A549 (cell line): ENCODE measurements around the gene AIG1. TPM values are rescaled to one million over a fixed set of nuclear protein-coding genes. Genes with fewer than 3 reads are reported as not detected.

Experiments used
- ATAC-seq, 2 experiments: fragments of 200-7000 bp in 1 of 2; fragments of >200 bp in 1 of 2; cut with Nextera tagmentation in 1 of 2; cut with Tn5 transposase in 1 of 2; 3 replicates each; pipeline versions ENCODE4 v1.8.0 to v1.9.1; 2018 to 2020; ENCODE audit warnings: mild to moderate bottlenecking in 1 of 2, moderate library complexity in 1 of 2
- CTCF ChIA-PET: fragments of 300-600 bp; sonication (Branson Sonifier 250); formaldehyde crosslinking; extraction: SDS; loops from one replicate; lab custom pipeline; 2021; ENCODE audit warnings: antibody characterized with exemption, inconsistent platforms; lab: Yijun Ruan, JAX
- POLR2A ChIA-PET: fragments of 350-600 bp; formaldehyde crosslinking; extraction: SDS; loops from one replicate; lab custom pipeline; 2021; ENCODE audit warnings: antibody characterized with exemption, inconsistent platforms; lab: Yijun Ruan, JAX
- DNase-seq, 2 experiments: peaks; one replicate each; pipeline versions ENCODE4 v3.0.0 to v3.0.0-alpha.2; 2011 to 2016; ENCODE audit warnings: low read depth in 1 of 2, low spot score in 1 of 2
- FAIRE-seq: peaks from 2 replicates; lab custom pipeline; 2011; peaks lifted over from hg19 to GRCh38; lab: Jason Lieb, UNC
- H3K27ac ChIP-seq, 2 experiments: fragments of >200 bp; sonication (Bioruptor Twin); formaldehyde crosslinking; 3 replicates each; pipeline ENCODE4 v1.5.1; 2016 to 2017
- H3K4me1 ChIP-seq: fragments of >200 bp; sonication (Bioruptor Twin); formaldehyde crosslinking; 3 replicates; pipeline ENCODE4 v1.6.1; 2016
- H3K4me2 ChIP-seq: fragments of >200 bp; sonication (Bioruptor Twin); formaldehyde crosslinking; 3 replicates; pipeline ENCODE4 v1.6.1; 2016
- H3K4me3 ChIP-seq: fragments of >200 bp; sonication (Bioruptor Twin); formaldehyde crosslinking; 3 replicates; pipeline ENCODE4 v1.5.1; 2016
- H3K9me3 ChIP-seq: fragments of >200 bp; sonication (Bioruptor Twin); formaldehyde crosslinking; 3 replicates; pipeline ENCODE4 v1.6.1; 2016
- BHLHE40 ChIP-seq: IDR thresholded peaks from 2 replicates; pipeline ENCODE4 v1.6.1; 2012; ENCODE audit warnings: low read depth, low read length, inconsistent platforms
- CHD2 ChIP-seq: fragments of 150-350 bp; IDR thresholded peaks from 2 replicates; pipeline ENCODE4 v1.6.1; 2014; ENCODE audit warnings: low read length; ENCODE audit not compliant: partially characterized antibody
- CHD4 ChIP-seq: fragments of 200-600 bp; sonication (generic); IDR thresholded peaks from 2 replicates; pipeline ENCODE4 v1.6.1; 2016; ENCODE audit warnings: antibody characterized with exemption, mild to moderate bottlenecking, borderline replicate concordance
- EHMT2 ChIP-seq: fragments of 200-600 bp; sonication (generic); IDR thresholded peaks from 2 replicates; pipeline ENCODE4 v1.6.1; 2016; ENCODE audit warnings: antibody characterized with exemption, low read depth, mild to moderate bottlenecking, moderate library complexity
- FOSL2 ChIP-seq, 2 experiments: fragments of 450-650 bp in 1 of 2; fragments of >200 bp in 1 of 2; sonication (Bioruptor Twin) in 1 of 2; formaldehyde crosslinking; IDR thresholded peaks; 2 replicates each; pipeline versions ENCODE4 v1.5.0 to v1.6.1; 2016 to 2020; ENCODE audit warnings: mild to moderate bottlenecking in 1 of 2, moderate library complexity in 1 of 2
- FOXS1 ChIP-seq: fragments of 250-450 bp; sonication (Bioruptor Pico); IDR thresholded peaks from 2 replicates; pipeline ENCODE4 v1.5.0; 2020; ENCODE audit warnings: mild to moderate bottlenecking, moderate library complexity
- HOXB5 ChIP-seq: fragments of 250-450 bp; sonication (Bioruptor Pico); IDR thresholded peaks from 2 replicates; pipeline ENCODE4 v1.5.0; 2020; ENCODE audit warnings: mild to moderate bottlenecking, moderate library complexity
- JUNB ChIP-seq: fragments of >200 bp; sonication (Bioruptor Twin); formaldehyde crosslinking; IDR thresholded peaks from 2 replicates; pipeline ENCODE4 v1.6.1; 2016
- KDM1A ChIP-seq: fragments of 200-600 bp; sonication (generic); IDR thresholded peaks from 2 replicates; pipeline ENCODE4 v1.6.1; 2016; ENCODE audit warnings: low read depth, mild to moderate bottlenecking
- MYC ChIP-seq: IDR thresholded peaks from 2 replicates; pipeline ENCODE4 v1.6.1; 2012; ENCODE audit warnings: mild to moderate bottlenecking, inconsistent platforms, low read length, improper control_type of control experiment, borderline replicate concordance
- POLR2AphosphoS2 ChIP-seq: conservative IDR thresholded peaks from 2 replicates; pipeline ENCODE4 v1.6.1; 2012; ENCODE audit warnings: low read length, improper control_type of control experiment, inconsistent platforms
- RCOR1 ChIP-seq: fragments of 150-350 bp; IDR thresholded peaks from 2 replicates; pipeline ENCODE4 v1.6.1; 2014; ENCODE audit warnings: antibody characterized with exemption, low read length, low read depth
- RNF2 ChIP-seq: fragments of 200-600 bp; sonication (generic); IDR thresholded peaks from 2 replicates; pipeline ENCODE4 v1.6.1; 2016; ENCODE audit warnings: low read depth, mild to moderate bottlenecking, antibody characterized with exemption, moderate library complexity, borderline replicate concordance
- ZFP36 ChIP-seq: fragments of 450-650 bp; IDR thresholded peaks from 2 replicates; pipeline ENCODE4 v1.6.1; 2014; ENCODE audit warnings: borderline replicate concordance; ENCODE audit not compliant: partially characterized antibody
- WGBS: methylation state at CpG from one replicate; pipeline ENCODE4 v1.1.6; 2017; ENCODE audit errors: missing lambda C conversion rate; 5-methylcytosine and 5-hydroxymethylcytosine counted together
- polyA plus RNA-seq, 4 experiments: library from polyadenylated mRNA; depleted of rRNA in 3 of 4; stranded (reverse); fragments of >200 nt; fragmentation: RNase III in 1 of 4; extraction: RNeasy Plus Mini Kit Qiagen cat#74134 plus additional on column Dnase treatment in 1 of 4; gene quantifications; 2 replicates in 3 of 4; 3 replicates in 1 of 4; pipeline ENCODE4 v1.2.3, GENCODE V29; 2011 to 2017
- TF ChIP-seq, protein P1 (sequence below): fragments of 450-650 bp; IDR thresholded peaks from 2 replicates; pipeline ENCODE4 v1.6.1; 2014; ENCODE audit warnings: antibody characterized with exemption
- TF ChIP-seq, protein P2 (sequence below): fragments of 250-450 bp; sonication (Bioruptor Pico); IDR thresholded peaks from 2 replicates; pipeline ENCODE4 v1.5.0; 2020; ENCODE audit warnings: low read depth, mild to moderate bottlenecking, moderate library complexity
- TF ChIP-seq, protein P3 (sequence below): fragments of 150-350 bp; IDR thresholded peaks from 2 replicates; pipeline ENCODE4 v1.6.1; 2014; ENCODE audit warnings: low read depth, mild to moderate bottlenecking, low read length
- TF ChIP-seq, protein P4 (sequence below): IDR thresholded peaks from 2 replicates; pipeline ENCODE4 v1.6.1; 2012; ENCODE audit warnings: low read depth, borderline replicate concordance
- TF ChIP-seq, protein P5 (sequence below): IDR thresholded peaks from 2 replicates; pipeline ENCODE4 v1.6.1; 2012

Gene AIG1
- polyA plus RNA-seq, 2 of the 4 experiments (the other 2 are of a cell fraction), result 29.5 to 38.3 TPM

DNA sequence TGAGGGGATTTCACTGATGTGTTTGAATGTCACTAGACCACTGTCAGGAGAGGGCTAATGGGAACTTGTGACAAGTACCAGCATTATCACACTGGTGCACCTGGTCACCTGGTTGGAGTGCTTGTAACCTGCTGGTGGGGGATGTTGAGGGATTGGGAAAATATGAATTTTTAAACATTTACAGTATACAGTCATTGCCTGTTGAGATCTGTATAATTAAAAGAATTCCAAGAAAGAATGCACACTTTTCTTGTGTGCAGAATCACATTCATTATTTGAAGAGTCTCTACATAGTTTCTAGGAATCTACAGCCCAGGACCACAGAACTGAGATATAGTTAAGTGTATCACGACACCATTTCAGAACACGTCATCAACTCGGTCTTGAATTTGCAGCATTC, 118.4 kb downstream of the AIG1 start:
- FAIRE-seq, result no peak
- TF ChIP-seq, protein P1, sequence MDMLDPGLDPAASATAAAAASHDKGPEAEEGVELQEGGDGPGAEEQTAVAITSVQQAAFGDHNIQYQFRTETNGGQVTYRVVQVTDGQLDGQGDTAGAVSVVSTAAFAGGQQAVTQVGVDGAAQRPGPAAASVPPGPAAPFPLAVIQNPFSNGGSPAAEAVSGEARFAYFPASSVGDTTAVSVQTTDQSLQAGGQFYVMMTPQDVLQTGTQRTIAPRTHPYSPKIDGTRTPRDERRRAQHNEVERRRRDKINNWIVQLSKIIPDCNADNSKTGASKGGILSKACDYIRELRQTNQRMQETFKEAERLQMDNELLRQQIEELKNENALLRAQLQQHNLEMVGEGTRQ, result no peak
- TF ChIP-seq, protein P2, sequence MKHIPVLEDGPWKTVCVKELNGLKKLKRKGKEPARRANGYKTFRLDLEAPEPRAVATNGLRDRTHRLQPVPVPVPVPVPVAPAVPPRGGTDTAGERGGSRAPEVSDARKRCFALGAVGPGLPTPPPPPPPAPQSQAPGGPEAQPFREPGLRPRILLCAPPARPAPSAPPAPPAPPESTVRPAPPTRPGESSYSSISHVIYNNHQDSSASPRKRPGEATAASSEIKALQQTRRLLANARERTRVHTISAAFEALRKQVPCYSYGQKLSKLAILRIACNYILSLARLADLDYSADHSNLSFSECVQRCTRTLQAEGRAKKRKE (CRISPR knock-in tag), result no peak
- no peak for TF ChIP-seq ZFP36
- no peak for TF ChIP-seq CHD2
- TF ChIP-seq, all 56 proteins: peak for 0
- ATAC-seq (no peak), DNase-seq (no peak)
- ChIA-PET POLR2A (no interaction called here), CTCF (interaction anchor here (1.5 kb wide), 1 partner anchor 9 kb away, joined by 3 read pairs; no protein-coding TSS in a partner anchor)
- Histone ChIP-seq H3K4me1 (no peaks in the 10 kb centered on the region), H3K27ac (no peak overlapping the region), H3K4me2 (no peak overlapping the region), H3K4me3 (no peak overlapping the region), H3K9me3 (no peaks in the 10 kb centered on the region)
- 88% methylated on average over 3 of the region's 3 CpGs for WGBS

DNA sequence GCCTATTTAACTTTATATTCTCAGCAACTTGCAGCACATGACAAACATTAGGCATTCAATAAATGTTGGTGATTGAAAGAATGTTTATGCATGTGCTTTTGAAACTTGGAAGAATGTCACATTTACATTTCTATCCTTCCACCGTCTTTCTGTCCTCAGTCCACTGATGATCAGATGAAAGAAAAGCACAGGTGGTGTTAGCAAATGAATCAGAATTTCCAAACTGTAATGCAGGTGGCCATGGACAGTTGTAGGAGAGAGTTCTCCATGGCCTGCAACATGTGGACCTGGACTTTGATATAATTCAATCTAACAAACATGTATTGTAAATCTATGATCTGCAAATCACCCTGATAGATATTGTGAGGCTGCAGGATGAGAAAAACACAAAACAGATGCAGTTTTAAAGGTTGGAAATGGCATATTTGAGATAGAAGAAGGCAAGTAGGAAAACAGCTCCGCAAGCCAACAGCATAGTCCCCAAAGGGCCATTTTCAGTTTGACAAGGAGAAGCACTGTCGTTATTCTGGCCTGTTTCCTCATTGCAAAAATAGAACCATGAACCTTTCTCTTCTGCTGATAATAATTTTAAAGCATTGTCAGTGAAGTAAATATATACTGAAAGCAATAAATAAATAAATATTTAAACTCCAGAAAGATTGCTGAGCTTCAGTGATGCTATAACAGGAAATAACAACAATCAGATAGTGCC, 119.4 kb downstream of the AIG1 start:
- 86% methylated on average over 3 of the region's 3 CpGs for WGBS
- Histone ChIP-seq H3K9me3 (no peaks in the 10 kb centered on the region), H3K4me3 (no peak overlapping the region), H3K4me2 (no peak overlapping the region), H3K27ac (no peak overlapping the region), H3K4me1 (no peaks in the 10 kb centered on the region)
- no peak for DNase-seq
- no peak for TF ChIP-seq ZFP36
- no peak for TF ChIP-seq RNF2
- no peak for TF ChIP-seq FOXS1 (CRISPR knock-in tag)
- TF ChIP-seq BHLHE40, result no peak
- no peak for TF ChIP-seq POLR2AphosphoS2
- no peak for TF ChIP-seq RCOR1
- no peak for TF ChIP-seq MYC
- no peak for TF ChIP-seq KDM1A
- no peak for TF ChIP-seq CHD2
- no peak for TF ChIP-seq FOSL2 (IDR thresholded peaks at IDR 0.05)
- no peak for TF ChIP-seq FOSL2 (CRISPR knock-in tag; IDR thresholded peaks at IDR 0.05)
- TF ChIP-seq, protein P3, sequence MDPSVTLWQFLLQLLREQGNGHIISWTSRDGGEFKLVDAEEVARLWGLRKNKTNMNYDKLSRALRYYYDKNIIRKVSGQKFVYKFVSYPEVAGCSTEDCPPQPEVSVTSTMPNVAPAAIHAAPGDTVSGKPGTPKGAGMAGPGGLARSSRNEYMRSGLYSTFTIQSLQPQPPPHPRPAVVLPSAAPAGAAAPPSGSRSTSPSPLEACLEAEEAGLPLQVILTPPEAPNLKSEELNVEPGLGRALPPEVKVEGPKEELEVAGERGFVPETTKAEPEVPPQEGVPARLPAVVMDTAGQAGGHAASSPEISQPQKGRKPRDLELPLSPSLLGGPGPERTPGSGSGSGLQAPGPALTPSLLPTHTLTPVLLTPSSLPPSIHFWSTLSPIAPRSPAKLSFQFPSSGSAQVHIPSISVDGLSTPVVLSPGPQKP, result no peak
- TF ChIP-seq, protein P4, sequence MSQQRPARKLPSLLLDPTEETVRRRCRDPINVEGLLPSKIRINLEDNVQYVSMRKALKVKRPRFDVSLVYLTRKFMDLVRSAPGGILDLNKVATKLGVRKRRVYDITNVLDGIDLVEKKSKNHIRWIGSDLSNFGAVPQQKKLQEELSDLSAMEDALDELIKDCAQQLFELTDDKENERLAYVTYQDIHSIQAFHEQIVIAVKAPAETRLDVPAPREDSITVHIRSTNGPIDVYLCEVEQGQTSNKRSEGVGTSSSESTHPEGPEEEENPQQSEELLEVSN, result no peak
- no peak for TF ChIP-seq HOXB5 (CRISPR knock-in tag)
- TF ChIP-seq CHD4, result no peak
- TF ChIP-seq, protein P5, sequence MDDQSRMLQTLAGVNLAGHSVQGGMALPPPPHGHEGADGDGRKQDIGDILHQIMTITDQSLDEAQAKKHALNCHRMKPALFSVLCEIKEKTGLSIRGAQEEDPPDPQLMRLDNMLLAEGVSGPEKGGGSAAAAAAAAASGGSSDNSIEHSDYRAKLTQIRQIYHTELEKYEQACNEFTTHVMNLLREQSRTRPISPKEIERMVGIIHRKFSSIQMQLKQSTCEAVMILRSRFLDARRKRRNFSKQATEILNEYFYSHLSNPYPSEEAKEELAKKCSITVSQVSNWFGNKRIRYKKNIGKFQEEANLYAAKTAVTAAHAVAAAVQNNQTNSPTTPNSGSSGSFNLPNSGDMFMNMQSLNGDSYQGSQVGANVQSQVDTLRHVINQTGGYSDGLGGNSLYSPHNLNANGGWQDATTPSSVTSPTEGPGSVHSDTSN, result no peak
- no peak for TF ChIP-seq EHMT2
- no peak for TF ChIP-seq JUNB
- CTCF ChIA-PET, result interaction anchor here (1.5 kb wide), 1 partner anchor 10 kb away, joined by 3 read pairs; no protein-coding TSS in a partner anchor
- no peak for ATAC-seq
- POLR2A ChIA-PET, result no interaction called here
- no peak for FAIRE-seq
